Ovary (tissue), 1 donor: Measurements from ENCODE around the gene KCNIP1.

ENCODE experiments used
- EP300 ChIP-seq: sonication (generic); formaldehyde crosslinking; IDR thresholded peaks from one replicate; pipeline ENCODE4 v1.6.1; 2017; ENCODE audit warnings: antibody characterized with exemption
- POLR2A ChIP-seq: fragments of 450-650 bp; IDR thresholded peaks from one replicate; pipeline ENCODE4 v1.6.1; 2017; ENCODE audit warnings: antibody characterized with exemption, mild to moderate bottlenecking, moderate library complexity

GRCh38 chr5:170471551-170472178 is 32.2 kb upstream of the KCNIP1 start:
- TF ChIP-seq POLR2A, result no peak
- TF ChIP-seq EP300, result no peak
